HEK293 (cell line): Measurements from ENCODE around the gene SLC38A8.

Experiments used
- CTCF ChIA-PET: fragments of 350-600 bp; formaldehyde crosslinking; extraction: SDS; loops from one replicate; lab custom pipeline; 2021; ENCODE audit warnings: antibody characterized with exemption; lab: Yijun Ruan, JAX
- POLR2A ChIA-PET: fragments of 300-600 bp; formaldehyde crosslinking; extraction: SDS; loops from one replicate; lab custom pipeline; 2020; ENCODE audit warnings: antibody characterized with exemption, inconsistent platforms; lab: Yijun Ruan, JAX
- H3K27ac ChIP-seq: fragments of 200-500 bp; sonication (Bioruptor generic); 2 replicates; pipeline ENCODE4 v1.5.1; 2014; ENCODE audit warnings: low read depth, low read length, control low read depth, inconsistent platforms; ENCODE audit errors: extremely low read depth
- H3K36me3 ChIP-seq, 2 experiments: fragments of 200-500 bp in 1 of 2; sonication (Bioruptor generic) in 1 of 2; 1 replicate in 1 of 2; 2 replicates in 1 of 2; pipeline ENCODE4 v1.5.1; 2014 to 2017; ENCODE audit warnings: inconsistent platforms in 2 of 2, low read length in 2 of 2; ENCODE audit not compliant: control insufficient read depth in 2 of 2, insufficient read depth in 1 of 2
- H3K4me1 ChIP-seq: fragments of 200-500 bp; sonication (Bioruptor generic); 2 replicates; pipeline ENCODE4 v1.5.1; 2014; ENCODE audit warnings: mild to moderate bottlenecking, low read length, inconsistent platforms; ENCODE audit not compliant: control insufficient read depth, insufficient read depth
- H3K4me3 ChIP-seq: 2 replicates; pipeline ENCODE4 v1.5.1; 2011; ENCODE audit warnings: low read depth, mild to moderate bottlenecking, control low read depth, low read length, moderate library complexity
- H3K9me3 ChIP-seq: fragments of 200-500 bp; sonication (Bioruptor generic); 2 replicates; pipeline ENCODE4 v1.5.1; 2014; ENCODE audit warnings: low read depth, low read length, inconsistent platforms; ENCODE audit not compliant: control insufficient read depth, insufficient read depth
- IKZF3 ChIP-seq: fragments of 450-650 bp; IDR thresholded peaks from 2 replicates; pipeline ENCODE4 v1.5.0; 2018; ENCODE audit warnings: missing biosample characterization, mild to moderate bottlenecking, missing genetic modification characterization, moderate library complexity
- KLF9 ChIP-seq: fragments of 450-650 bp; formaldehyde crosslinking; IDR thresholded peaks from 2 replicates; pipeline ENCODE4 v1.5.1; 2016; ENCODE audit warnings: missing biosample characterization, missing genetic modification characterization, low read depth
- SP2 ChIP-seq: fragments of 450-650 bp; formaldehyde crosslinking; IDR thresholded peaks from 2 replicates; pipeline ENCODE4 v1.5.1; 2016; ENCODE audit warnings: missing biosample characterization, missing genetic modification characterization
- ZFP37 ChIP-seq: fragments of 450-650 bp; formaldehyde crosslinking; IDR thresholded peaks from 2 replicates; pipeline ENCODE4 v1.5.1; 2016; ENCODE audit warnings: missing biosample characterization, missing genetic modification characterization
- ZIC2 ChIP-seq: fragments of 450-650 bp; formaldehyde crosslinking; IDR thresholded peaks from 2 replicates; pipeline ENCODE4 v1.5.1; 2016; ENCODE audit warnings: missing biosample characterization, missing genetic modification characterization
- ZNF248 ChIP-seq: fragments of 450-650 bp; formaldehyde crosslinking; IDR thresholded peaks from 2 replicates; pipeline ENCODE4 v1.5.1; 2017; ENCODE audit warnings: missing biosample characterization, missing genetic modification characterization
- ZNF274 ChIP-seq, 2 experiments: fragments of 200-500 bp in 1 of 2; fragments of 450-650 bp in 1 of 2; sonication (Bioruptor generic) in 1 of 2; formaldehyde crosslinking in 1 of 2; IDR thresholded peaks; 2 replicates each; pipeline versions ENCODE4 v1.5.1 to v1.6.1; 2014 to 2016; ENCODE audit warnings: borderline replicate concordance in 1 of 2, inconsistent platforms in 1 of 2, low read length in 1 of 2, missing biosample characterization in 1 of 2, missing genetic modification characterization in 1 of 2
- ZNF292 ChIP-seq: fragments of 450-650 bp; formaldehyde crosslinking; IDR thresholded peaks from 2 replicates; pipeline ENCODE4 v1.5.1; 2016; ENCODE audit warnings: low read depth, missing biosample characterization, missing genetic modification characterization, borderline replicate concordance
- ZNF324 ChIP-seq: fragments of 450-650 bp; formaldehyde crosslinking; IDR thresholded peaks from 2 replicates; pipeline ENCODE4 v1.5.1; 2016; ENCODE audit warnings: missing biosample characterization, missing genetic modification characterization
- ZNF433 ChIP-seq: fragments of 450-650 bp; formaldehyde crosslinking; IDR thresholded peaks from 2 replicates; pipeline ENCODE4 v1.5.1; 2016; ENCODE audit warnings: missing biosample characterization, missing genetic modification characterization, low read depth
- ZNF510 ChIP-seq: fragments of 450-650 bp; formaldehyde crosslinking; IDR thresholded peaks from 2 replicates; pipeline ENCODE4 v1.5.1; 2018; ENCODE audit warnings: mild to moderate bottlenecking, missing genetic modification characterization, missing biosample characterization; ENCODE audit not compliant: insufficient replicate concordance
- ZNF514 ChIP-seq: fragments of 450-650 bp; formaldehyde crosslinking; IDR thresholded peaks from 2 replicates; pipeline ENCODE4 v1.5.1; 2016; ENCODE audit warnings: missing biosample characterization, missing genetic modification characterization
- ZNF549 ChIP-seq: fragments of 450-650 bp; IDR thresholded peaks from 2 replicates; pipeline ENCODE4 v1.5.1; 2018; ENCODE audit warnings: missing biosample characterization, missing genetic modification characterization, mild to moderate bottlenecking, inconsistent platforms, moderate library complexity
- ZNF571 ChIP-seq: fragments of 450-650 bp; formaldehyde crosslinking; IDR thresholded peaks from 2 replicates; pipeline ENCODE4 v1.5.0; 2017; ENCODE audit warnings: missing biosample characterization, missing genetic modification characterization
- ZNF596 ChIP-seq: fragments of 450-650 bp; IDR thresholded peaks from 2 replicates; pipeline ENCODE4 v1.5.0; 2018; ENCODE audit warnings: missing biosample characterization, mild to moderate bottlenecking, missing genetic modification characterization, moderate library complexity
- ZNF677 ChIP-seq: fragments of 450-650 bp; IDR thresholded peaks from 2 replicates; pipeline ENCODE4 v1.5.0; 2018; ENCODE audit warnings: missing biosample characterization, mild to moderate bottlenecking, missing genetic modification characterization, moderate library complexity
- ZNF704 ChIP-seq: fragments of 450-650 bp; formaldehyde crosslinking; IDR thresholded peaks from 2 replicates; pipeline ENCODE4 v1.5.1; 2016; ENCODE audit warnings: missing biosample characterization, missing genetic modification characterization
- ZSCAN4 ChIP-seq: fragments of 450-650 bp; formaldehyde crosslinking; IDR thresholded peaks from 2 replicates; pipeline ENCODE4 v1.5.1; 2017; ENCODE audit warnings: missing biosample characterization, missing genetic modification characterization

The SLC38A8 gene

GRCh38 chr16:84090211-84090610, 47.6 kb upstream of the SLC38A8 start (continued):
- TF ChIP-seq ZNF677 (tag by site-specific recombination) (no peak), IKZF3 (tag by site-specific recombination) (no peak)

- H3K9me3 ChIP-seq: no peaks in the 10 kb centered on the region
- ChIA-PET POLR2A (no interaction called here), CTCF (interaction anchor here (0.7 to 6.7 kb wide), 4 partner anchors 24 to 98 kb away, joined by 3 to 65 read pairs (median 6); partner anchors contain the start of gene TAF1C)
- TF ChIP-seq ZSCAN4 (no peak), ZNF596 (tag by site-specific recombination) (no peak), ZNF274 (IDR thresholded peaks at IDR 0.05; ENCODE audit: low read length) (no peak), ZNF274 (tag by site-specific recombination; IDR thresholded peaks at IDR 0.05; ENCODE audit: borderline replicate concordance) (no peak), ZNF433 (tag by site-specific recombination) (no peak), KLF9 (tag by site-specific recombination) (peak; percentile 19; the same call in 1 of the 2 replicates), ZFP37 (tag by site-specific recombination) (no peak), ZNF292 (no peak), SP2 (tag by site-specific recombination) (no peak), ZIC2 (tag by site-specific recombination) (0 out of 2 replicates have a peak, but pooled peaks have one; percentile 39), ZNF704 (no peak)
- no peak overlapping the region for H3K4me3 ChIP-seq
- H3K36me3 ChIP-seq: peaks cover 12 to 94% of the 10 kb centered on the region in 2 experiments; a peak in 2 of 3 replicates
- no peaks in the 10 kb centered on the region for H3K4me1 ChIP-seq
- H3K27ac ChIP-seq: no peak overlapping the region
Measured at GRCh38 chr16:84088695-84089395, 46.2 kb upstream of the SLC38A8 start.

- no peak for TF ChIP-seq ZNF510 (tag by site-specific recombination)
- TF ChIP-seq ZNF248 (tag by site-specific recombination): no peak
- no peak for TF ChIP-seq ZNF571
- TF ChIP-seq ZNF324 (tag by site-specific recombination): no peak
- Histone ChIP-seq H3K4me1 (no peaks in the 10 kb centered on the region), H3K9me3 (no peaks in the 10 kb centered on the region), H3K36me3 (peaks cover 14 to 94% of the 10 kb centered on the region in 2 experiments; a peak in 2 of 3 replicates), H3K4me3 (no peak overlapping the region), H3K27ac (no peak overlapping the region)
- CTCF ChIA-PET: interaction anchor here (0.6 to 6.7 kb wide), 10 partner anchors 17 to 139 kb away, joined by 3 to 65 read pairs (median 4); partner anchors contain the start of genes MBTPS1 and TAF1C
- POLR2A ChIA-PET: no interaction called here
Measured at GRCh38 chr16:84087466-84088151, 45.0 kb upstream of the SLC38A8 start.

GRCh38 chr16:84087001-84087400, 44.4 kb upstream of the SLC38A8 start:
- H3K4me1 ChIP-seq: no peaks in the 10 kb centered on the region
- no peak overlapping the region for H3K27ac ChIP-seq
- TF ChIP-seq ZNF514 (no peak), ZNF549 (tag by site-specific recombination) (no peak), ZNF248 (tag by site-specific recombination) (no peak)
- CTCF ChIA-PET: interaction anchor here (0.8 to 6.7 kb wide), 9 partner anchors 10 to 221 kb away, joined by 3 to 65 read pairs (median 8); partner anchors contain the start of genes MBTPS1 and TAF1C
- POLR2A ChIA-PET: no interaction called here
- H3K9me3 ChIP-seq: no peaks in the 10 kb centered on the region
- no peak overlapping the region for H3K4me3 ChIP-seq
- peaks cover 14 to 94% of the 10 kb centered on the region in 2 experiments; a peak in 2 of 3 replicates for H3K36me3 ChIP-seq
